GM18951 (cell line): ENCODE measurements around the gene ACOX1.

Experiments
- POLR2A ChIP-seq: IDR thresholded peaks from 4 replicates; pipeline ENCODE4 v1.6.1; 2011; ENCODE audit warnings: mild to moderate bottlenecking; ENCODE audit not compliant: insufficient read length, insufficient read depth; ENCODE audit errors: extremely low read depth
- in situ Hi-C: fragments of 300-500 bp; cut with MboI; formaldehyde crosslinking; loops from one replicate; pipeline ENCODE4 v1.12.0; 2022; ENCODE audit warnings: low sequenced_read_pairs, mixed read lengths, inconsistent platforms; ENCODE audit not compliant: unreplicated experiment

ACOX1 gene

DNA sequence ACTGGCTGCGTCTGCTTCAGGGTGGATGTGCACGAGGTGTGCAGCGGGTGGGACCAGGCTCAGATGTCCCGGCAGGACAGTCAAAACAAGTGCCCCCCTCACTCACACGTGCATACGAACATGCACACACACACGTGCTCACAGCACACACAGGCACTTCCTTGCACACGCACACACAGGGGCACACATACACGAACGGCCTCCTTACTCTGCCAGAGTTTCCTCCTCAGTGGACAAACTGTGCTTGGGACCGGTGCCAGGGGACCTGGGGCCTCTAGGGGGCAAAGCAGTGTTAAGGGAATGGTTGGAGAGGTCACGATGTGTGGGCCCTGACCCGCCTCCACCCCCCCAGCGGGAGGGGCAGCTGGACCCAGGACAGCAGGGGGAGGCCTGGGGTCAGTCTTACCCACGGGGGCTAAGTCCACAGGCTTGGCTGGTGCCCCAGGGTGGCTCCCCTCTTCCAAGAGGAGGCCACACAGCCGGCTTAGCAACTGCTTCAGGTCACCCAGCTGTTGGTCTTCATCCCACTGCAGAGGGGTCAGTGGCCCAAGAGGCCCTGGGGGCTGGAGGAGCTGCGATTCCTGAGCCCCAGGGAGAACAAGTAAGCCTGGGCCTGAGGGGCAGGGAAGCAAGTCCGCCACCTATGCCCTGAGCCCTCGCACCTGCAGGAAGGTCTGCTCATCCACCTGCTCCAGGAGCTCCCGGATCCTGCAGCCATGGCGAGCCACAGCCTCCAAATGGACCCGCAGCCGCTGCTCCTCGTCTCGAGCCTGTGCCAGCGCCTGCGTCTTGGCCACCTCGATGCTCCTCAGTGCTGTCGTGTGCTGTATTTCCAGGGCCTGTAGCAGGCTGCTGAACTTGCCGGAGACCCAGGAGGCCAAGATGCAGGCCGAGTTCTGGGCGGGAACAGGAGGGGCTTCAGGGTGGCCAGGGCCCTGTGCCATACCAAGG, 87.1 kb downstream of the ACOX1 start:
- in situ Hi-C loops: no loop called here
- TF ChIP-seq POLR2A: no peak
